ENCODE results near the gene PHKG2. TPM values are rescaled to one million over a fixed set of nuclear protein-coding genes. Genes with fewer than 3 reads are reported as not detected.
A peak's percentile ranks its signal among the peaks of the same experiment; 100 is the strongest.

Gene PHKG2
- total RNA-seq, 1 experiment from 2014 or later: 35.3 TPM

GRCh38 chr16:30787613-30788378 is 39.6 kb downstream of the PHKG2 start:
- POLR2A ChIA-PET (ENCODE audit: low non-redundant PET): no interaction called here
- H3K27ac ChIP-seq (ENCODE audit: low read depth, low read length, poor library complexity, severe bottlenecking): peak overlapping the region; percentile 80
- TF ChIP-seq EZH2 (IDR thresholded peaks at IDR 0.05; ENCODE audit: borderline replicate concordance, low read depth, low read length, poor library complexity, severe bottlenecking) (no peak), CTCF (conservative IDR thresholded peaks at IDR 0.05; ENCODE audit: low read depth, low read length) (no peak)
- intact Hi-C loops (cut with micrococcal nuclease; ENCODE audit: unreplicated experiment): loop anchor here (1.0 kb wide), 1 partner anchor 18 kb away; no protein-coding TSS in a partner anchor
- H3K27me3 ChIP-seq (replicated peaks; ENCODE audit: insufficient read depth, low read depth, low read length, poor library complexity): no peaks in the 10 kb centered on the region
- DNase-seq (ENCODE audit: low spot score): no peak
- H3K4me3 ChIP-seq (ENCODE audit: low read depth, low read length, poor library complexity, severe bottlenecking): peak overlapping the region; percentile 74
- H3K9me3 ChIP-seq (ENCODE audit: low read depth, low read length, poor library complexity, severe bottlenecking): no peaks in the 10 kb centered on the region
- peaks cover 9% of the 10 kb centered on the region for H3K36me3 ChIP-seq (ENCODE audit: insufficient read depth, low read length, poor library complexity, severe bottlenecking)
- CTCF ChIA-PET: no interaction called here
- no peaks in the 10 kb centered on the region for H3K4me1 ChIP-seq (ENCODE audit: insufficient read depth, low read length, poor library complexity, severe bottlenecking)
- no TSS peak for BruUV-seq (replicated peaks)

- TF ChIP-seq CTCF (conservative IDR thresholded peaks at IDR 0.05; ENCODE audit: low read depth, low read length) (no peak), EZH2 (IDR thresholded peaks at IDR 0.05; ENCODE audit: borderline replicate concordance, low read depth, low read length, poor library complexity, severe bottlenecking) (no peak)
- H3K9me3 ChIP-seq (ENCODE audit: low read depth, low read length, poor library complexity, severe bottlenecking): no peaks in the 10 kb centered on the region
- no TSS peak for BruUV-seq (replicated peaks)
- intact Hi-C loops (cut with micrococcal nuclease; ENCODE audit: unreplicated experiment): no loop called here
- ChIA-PET POLR2A (ENCODE audit: low non-redundant PET) (no interaction called here), CTCF (interaction anchor here (0.5 kb wide), 1 partner anchor 76 kb away, joined by 4 read pairs; no protein-coding TSS in a partner anchor)
- H3K27me3 ChIP-seq (replicated peaks; ENCODE audit: insufficient read depth, low read depth, low read length, poor library complexity): no peaks in the 10 kb centered on the region
- H3K36me3 ChIP-seq (ENCODE audit: insufficient read depth, low read length, poor library complexity, severe bottlenecking): no peaks in the 10 kb centered on the region
- H3K4me3 ChIP-seq (ENCODE audit: low read depth, low read length, poor library complexity, severe bottlenecking): no peak overlapping the region
- H3K27ac ChIP-seq (ENCODE audit: low read depth, low read length, poor library complexity, severe bottlenecking): no peak overlapping the region
- no peak for DNase-seq (ENCODE audit: low spot score)
- H3K4me1 ChIP-seq (ENCODE audit: insufficient read depth, low read length, poor library complexity, severe bottlenecking): no peaks in the 10 kb centered on the region
These were observed 45.4 kb downstream of the PHKG2 start for GRCh38 chr16:30793508-30794069.

GRCh38 chr16:30794634-30795033 is 46.4 kb downstream of the PHKG2 start:
- intact Hi-C loops (cut with micrococcal nuclease; ENCODE audit: unreplicated experiment): no loop called here
- ChIA-PET POLR2A (ENCODE audit: low non-redundant PET) (no interaction called here), CTCF (no interaction called here)
- Histone ChIP-seq H3K27ac (ENCODE audit: low read depth, low read length, poor library complexity, severe bottlenecking) (no peak overlapping the region), H3K9me3 (ENCODE audit: low read depth, low read length, poor library complexity, severe bottlenecking) (no peaks in the 10 kb centered on the region), H3K4me3 (ENCODE audit: low read depth, low read length, poor library complexity, severe bottlenecking) (no peak overlapping the region), H3K4me1 (ENCODE audit: insufficient read depth, low read length, poor library complexity, severe bottlenecking) (no peaks in the 10 kb centered on the region), H3K36me3 (ENCODE audit: insufficient read depth, low read length, poor library complexity, severe bottlenecking) (no peaks in the 10 kb centered on the region), H3K27me3 (replicated peaks; ENCODE audit: insufficient read depth, low read depth, low read length, poor library complexity) (no peaks in the 10 kb centered on the region)
- no TSS peak for BruUV-seq (replicated peaks)
- TF ChIP-seq EZH2 (IDR thresholded peaks at IDR 0.05; ENCODE audit: borderline replicate concordance, low read depth, low read length, poor library complexity, severe bottlenecking): no peak
- TF ChIP-seq CTCF (conservative IDR thresholded peaks at IDR 0.05; ENCODE audit: low read depth, low read length): no peak
- DNase-seq (ENCODE audit: low spot score): no peak
